Smooth muscle cell (in vitro differentiated cells): Measurements from ENCODE around the gene SLC9A4. TPM values are rescaled to one million over a fixed set of nuclear protein-coding genes. Genes with fewer than 3 reads are reported as not detected.
"Not testable (repeated sequence)": the region's sequence is repeated elsewhere in the genome, so short reads cannot be mapped to it uniquely, and the experiment has no call there.

ENCODE experiments used
- DNase-seq: peaks from one replicate; lab custom pipeline; 2025; ENCODE audit not compliant: unreplicated experiment; lab: John Stamatoyannopoulos, UW
- H2AFZ ChIP-seq: fragments of 200-600 bp; sonication (generic); 2 replicates; pipeline ENCODE4 v1.6.0; 2016; ENCODE audit warnings: antibody characterized with exemption, low read depth, mild to moderate bottlenecking
- H3F3A ChIP-seq: fragments of 200-600 bp; sonication (generic); 2 replicates; pipeline ENCODE4 v1.6.0; 2017; ENCODE audit warnings: antibody characterized with exemption, low read depth
- H3K27ac ChIP-seq: fragments of 200-600 bp; sonication (generic); 2 replicates; pipeline ENCODE4 v1.5.1; 2016; ENCODE audit warnings: low read depth, mild to moderate bottlenecking
- H3K27me3 ChIP-seq: fragments of 200-600 bp; sonication (generic); 2 replicates; pipeline ENCODE4 v1.6.1; 2016; ENCODE audit warnings: low read depth, mild to moderate bottlenecking
- H3K36me3 ChIP-seq: fragments of 200-600 bp; sonication (generic); 2 replicates; pipeline ENCODE4 v1.5.1; 2016; ENCODE audit warnings: low read depth
- H3K4me1 ChIP-seq: fragments of 200-600 bp; sonication (generic); 2 replicates; pipeline ENCODE4 v1.5.1; 2016; ENCODE audit warnings: low read depth
- H3K4me2 ChIP-seq: fragments of 200-600 bp; sonication (generic); 2 replicates; pipeline ENCODE4 v1.6.0; 2016; ENCODE audit warnings: mild to moderate bottlenecking
- H3K4me3 ChIP-seq: fragments of 200-600 bp; sonication (generic); 2 replicates; pipeline ENCODE4 v1.5.1; 2016; ENCODE audit warnings: mild to moderate bottlenecking
- H3K79me2 ChIP-seq: fragments of 200-600 bp; sonication (generic); 2 replicates; pipeline ENCODE4 v1.6.0; 2016; ENCODE audit warnings: low read depth, mild to moderate bottlenecking
- H3K9ac ChIP-seq: fragments of 200-600 bp; sonication (generic); 2 replicates; pipeline ENCODE4 v1.6.0; 2016; ENCODE audit warnings: low read depth
- H3K9me3 ChIP-seq: fragments of 200-600 bp; sonication (generic); replicated peaks from 2 replicates; pipeline ENCODE4 v1.5.1; 2016; ENCODE audit warnings: low read depth
- H4K20me1 ChIP-seq: fragments of 200-600 bp; sonication (generic); 2 replicates; pipeline ENCODE4 v1.6.0; 2016; ENCODE audit warnings: low read depth
- WGBS: methylation state at CpG from one replicate; pipeline ENCODE4 v1.1.7; 2016; ENCODE audit warnings: low lambda C conversion rate; 5-methylcytosine and 5-hydroxymethylcytosine counted together
- polyA plus RNA-seq: library from polyadenylated mRNA; unstranded; fragments of >200 nt; fragmentation: Nextera tagmentation; extraction: Ambion mirVana; gene quantifications from 2 replicates; pipeline ENCODE4 v1.2.1, GENCODE V29; 2016
- total RNA-seq: library from RNA; depleted of rRNA; stranded (reverse); fragments of >200 nt; gene quantifications from 2 replicates; pipeline ENCODE4 v1.2.3, GENCODE V29; 2014
- TF ChIP-seq, protein P1 (sequence below): fragments of 200-600 bp; sonication (generic); IDR thresholded peaks from 2 replicates; pipeline ENCODE4 v1.5.1; 2017; ENCODE audit warnings: borderline replicate concordance, mild to moderate bottlenecking, antibody characterized with exemption; ENCODE audit not compliant: insufficient read depth, poor library complexity, severe bottlenecking

The SLC9A4 gene
- total and polyA plus RNA-seq, 2 experiments from 2014 or later, result not detected

DNA sequence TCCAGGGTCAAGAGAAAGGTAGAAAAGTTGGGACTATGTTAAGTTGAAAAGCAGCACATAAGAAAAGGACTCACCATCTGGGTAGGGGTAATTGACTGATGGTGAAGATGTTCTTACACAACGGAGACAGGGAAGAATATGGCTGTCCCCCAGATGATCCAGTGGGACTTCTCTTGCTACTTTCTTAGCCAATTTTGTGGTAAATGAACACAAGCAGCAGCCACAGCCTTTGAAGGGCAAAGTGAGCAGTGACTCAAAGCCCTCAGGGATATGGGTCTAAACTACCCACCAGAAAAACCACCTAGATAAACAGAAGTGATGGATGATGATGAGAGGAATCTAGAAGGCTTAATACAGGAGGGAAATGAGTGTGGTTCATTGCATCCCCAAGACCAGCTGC, 80.6 kb downstream of the SLC9A4 start:
- no peaks in the 10 kb centered on the region for H3K27me3 ChIP-seq
- TF ChIP-seq, protein P1, sequence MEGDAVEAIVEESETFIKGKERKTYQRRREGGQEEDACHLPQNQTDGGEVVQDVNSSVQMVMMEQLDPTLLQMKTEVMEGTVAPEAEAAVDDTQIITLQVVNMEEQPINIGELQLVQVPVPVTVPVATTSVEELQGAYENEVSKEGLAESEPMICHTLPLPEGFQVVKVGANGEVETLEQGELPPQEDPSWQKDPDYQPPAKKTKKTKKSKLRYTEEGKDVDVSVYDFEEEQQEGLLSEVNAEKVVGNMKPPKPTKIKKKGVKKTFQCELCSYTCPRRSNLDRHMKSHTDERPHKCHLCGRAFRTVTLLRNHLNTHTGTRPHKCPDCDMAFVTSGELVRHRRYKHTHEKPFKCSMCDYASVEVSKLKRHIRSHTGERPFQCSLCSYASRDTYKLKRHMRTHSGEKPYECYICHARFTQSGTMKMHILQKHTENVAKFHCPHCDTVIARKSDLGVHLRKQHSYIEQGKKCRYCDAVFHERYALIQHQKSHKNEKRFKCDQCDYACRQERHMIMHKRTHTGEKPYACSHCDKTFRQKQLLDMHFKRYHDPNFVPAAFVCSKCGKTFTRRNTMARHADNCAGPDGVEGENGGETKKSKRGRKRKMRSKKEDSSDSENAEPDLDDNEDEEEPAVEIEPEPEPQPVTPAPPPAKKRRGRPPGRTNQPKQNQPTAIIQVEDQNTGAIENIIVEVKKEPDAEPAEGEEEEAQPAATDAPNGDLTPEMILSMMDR, result no peak
- no peaks in the 10 kb centered on the region for H3K79me2 ChIP-seq
- no peak overlapping the region for H2AFZ ChIP-seq
- no peak overlapping the region for H3K27ac ChIP-seq
- 0% methylated on average over 1 of the region's 1 CpG for WGBS
- H3K4me1 ChIP-seq, result no peaks in the 10 kb centered on the region
- H3K9me3 ChIP-seq, result no peaks in the 10 kb centered on the region
- H3K4me2 ChIP-seq, result no peak overlapping the region
- no peaks in the 10 kb centered on the region for H3F3A ChIP-seq
- no peaks in the 10 kb centered on the region for H4K20me1 ChIP-seq
- no peak overlapping the region for H3K4me3 ChIP-seq
- H3K9ac ChIP-seq, result no peak overlapping the region
- DNase-seq, result no peak
- H3K36me3 ChIP-seq, result no peaks in the 10 kb centered on the region

DNA sequence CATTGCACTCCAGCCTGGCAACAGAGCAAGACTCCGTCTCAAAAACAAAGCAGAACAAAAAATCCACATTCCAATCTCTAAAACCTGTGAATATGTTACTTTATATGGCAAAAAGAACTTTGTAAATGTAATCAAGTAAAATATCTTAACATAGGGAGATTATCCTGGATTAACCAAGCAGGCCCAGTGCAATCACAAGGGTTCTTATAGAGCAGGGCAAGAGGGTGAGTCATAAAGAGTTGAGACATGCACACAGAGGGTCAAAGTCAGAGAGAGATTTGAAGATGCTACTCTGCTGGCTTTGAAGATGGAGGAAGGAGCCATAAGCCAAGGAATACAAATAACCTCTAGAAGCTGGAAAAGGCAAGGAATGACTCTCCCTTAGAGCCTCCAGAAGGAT, 85.4 kb downstream of the SLC9A4 start:
- Histone ChIP-seq H3K4me1 (no peaks in the 10 kb centered on the region), H3K36me3 (no peaks in the 10 kb centered on the region), H2AFZ (no peak overlapping the region), H3F3A (no peaks in the 10 kb centered on the region), H3K27ac (no peak overlapping the region), H3K4me3 (no peak overlapping the region), H3K9me3 (no peaks in the 10 kb centered on the region), H3K9ac (no peak overlapping the region), H3K79me2 (no peaks in the 10 kb centered on the region), H3K27me3 (no peaks in the 10 kb centered on the region), H4K20me1 (no peaks in the 10 kb centered on the region), H3K4me2 (no peak overlapping the region)
- DNase-seq, result no peak
- WGBS, result 35% methylated on average over 1 of the region's 1 CpG
- TF ChIP-seq, protein P1, result no peak

- not testable (repeated sequence) for H3K27ac ChIP-seq, H2AFZ ChIP-seq, H3K4me1 ChIP-seq, H3K79me2 ChIP-seq, H3K4me2 ChIP-seq, H3K4me3 ChIP-seq, H3K27me3 ChIP-seq, H3K36me3 ChIP-seq, H3K9ac ChIP-seq, H3F3A ChIP-seq, DNase-seq, H3K9me3 ChIP-seq, H4K20me1 ChIP-seq
- WGBS, result 92% methylated on average over 1 of the region's 1 CpG
These were observed 89.5 kb downstream of the SLC9A4 start for GRCh38 chr2:102562542-102562941.

- H3K27ac ChIP-seq, result no peak overlapping the region
- no peaks in the 10 kb centered on the region for H3K27me3 ChIP-seq
- no peaks in the 10 kb centered on the region for H3K79me2 ChIP-seq
- no peak overlapping the region for H3K4me2 ChIP-seq
- no peak overlapping the region for H3K4me3 ChIP-seq
- no peaks in the 10 kb centered on the region for H3F3A ChIP-seq
- TF ChIP-seq, protein P1, result no peak
- no peaks in the 10 kb centered on the region for H4K20me1 ChIP-seq
- 91% methylated on average over 1 of the region's 1 CpG for WGBS
- no peaks in the 10 kb centered on the region for H3K4me1 ChIP-seq
- no peak for DNase-seq
- no peak overlapping the region for H3K9ac ChIP-seq
- no peak overlapping the region for H2AFZ ChIP-seq
- H3K9me3 ChIP-seq, result no peaks in the 10 kb centered on the region
- no peaks in the 10 kb centered on the region for H3K36me3 ChIP-seq
These were observed 102.9 kb downstream of the SLC9A4 start for GRCh38 chr2:102575888-102576287.
